ENCODE results near the gene SIM1.
A peak's percentile ranks its signal among the peaks of the same experiment; 100 is the strongest.

Gene SIM1

GRCh38 chr6:100347901-100348550, 116.7 kb downstream of the SIM1 start:
- H3K4me2 ChIP-seq (ENCODE audit: low read depth, low read length, poor library complexity, severe bottlenecking) = peak overlapping the region; percentile 59
- no peaks in the 10 kb centered on the region for H4K20me1 ChIP-seq (ENCODE audit: insufficient read depth, low read length, poor library complexity, severe bottlenecking)
- no peaks in the 10 kb centered on the region for H3K9me2 ChIP-seq (replicated peaks; ENCODE audit: low read depth, low read length)
- H3K27me3 ChIP-seq (ENCODE audit: insufficient read depth, low read length, poor library complexity, severe bottlenecking) = no peaks in the 10 kb centered on the region
- H3K36me3 ChIP-seq (ENCODE audit: insufficient read depth, low read length) = no peaks in the 10 kb centered on the region
- H3K4me3 ChIP-seq (ENCODE audit: low read length, poor library complexity, severe bottlenecking) = peak overlapping the region; percentile 66
- H3F3A ChIP-seq (ENCODE audit: low read depth) = peaks cover 10% of the 10 kb centered on the region
- H2AFZ ChIP-seq (ENCODE audit: low read length) = peak overlapping the region; percentile 22
- TF ChIP-seq, protein P1, sequence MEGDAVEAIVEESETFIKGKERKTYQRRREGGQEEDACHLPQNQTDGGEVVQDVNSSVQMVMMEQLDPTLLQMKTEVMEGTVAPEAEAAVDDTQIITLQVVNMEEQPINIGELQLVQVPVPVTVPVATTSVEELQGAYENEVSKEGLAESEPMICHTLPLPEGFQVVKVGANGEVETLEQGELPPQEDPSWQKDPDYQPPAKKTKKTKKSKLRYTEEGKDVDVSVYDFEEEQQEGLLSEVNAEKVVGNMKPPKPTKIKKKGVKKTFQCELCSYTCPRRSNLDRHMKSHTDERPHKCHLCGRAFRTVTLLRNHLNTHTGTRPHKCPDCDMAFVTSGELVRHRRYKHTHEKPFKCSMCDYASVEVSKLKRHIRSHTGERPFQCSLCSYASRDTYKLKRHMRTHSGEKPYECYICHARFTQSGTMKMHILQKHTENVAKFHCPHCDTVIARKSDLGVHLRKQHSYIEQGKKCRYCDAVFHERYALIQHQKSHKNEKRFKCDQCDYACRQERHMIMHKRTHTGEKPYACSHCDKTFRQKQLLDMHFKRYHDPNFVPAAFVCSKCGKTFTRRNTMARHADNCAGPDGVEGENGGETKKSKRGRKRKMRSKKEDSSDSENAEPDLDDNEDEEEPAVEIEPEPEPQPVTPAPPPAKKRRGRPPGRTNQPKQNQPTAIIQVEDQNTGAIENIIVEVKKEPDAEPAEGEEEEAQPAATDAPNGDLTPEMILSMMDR (conservative IDR thresholded peaks at IDR 0.05; ENCODE audit: low read length) = no peak
- no peak for TF ChIP-seq EZH2phosphoT487 (IDR thresholded peaks at IDR 0.05; ENCODE audit: borderline replicate concordance)
- H3K79me2 ChIP-seq (ENCODE audit: insufficient read depth, low read length) = no peaks in the 10 kb centered on the region
- H3K9me3 ChIP-seq (ENCODE audit: insufficient read depth, low read depth, low read length) = no peaks in the 10 kb centered on the region
- H3K4me1 ChIP-seq (ENCODE audit: insufficient read depth, low read length, poor library complexity, severe bottlenecking) = peaks cover 68% of the 10 kb centered on the region
- peak overlapping the region; percentile 80 for H3K9ac ChIP-seq (ENCODE audit: low read depth, low read length, poor library complexity, severe bottlenecking)

GRCh38 chr6:100346828-100347227, 117.9 kb downstream of the SIM1 start:
- no peaks in the 10 kb centered on the region for H3K36me3 ChIP-seq (ENCODE audit: insufficient read depth, low read length)
- H3K9ac ChIP-seq (ENCODE audit: low read depth, low read length, poor library complexity, severe bottlenecking) = peak overlapping the region; percentile 24
- H3K4me2 ChIP-seq (ENCODE audit: low read depth, low read length, poor library complexity, severe bottlenecking) = peak overlapping the region; percentile 40
- H3F3A ChIP-seq (ENCODE audit: low read depth) = peaks cover 10% of the 10 kb centered on the region
- no peaks in the 10 kb centered on the region for H3K27me3 ChIP-seq (ENCODE audit: insufficient read depth, low read length, poor library complexity, severe bottlenecking)
- peaks cover 79% of the 10 kb centered on the region for H3K4me1 ChIP-seq (ENCODE audit: insufficient read depth, low read length, poor library complexity, severe bottlenecking)
- no peaks in the 10 kb centered on the region for H3K79me2 ChIP-seq (ENCODE audit: insufficient read depth, low read length)
- H3K9me2 ChIP-seq (replicated peaks; ENCODE audit: low read depth, low read length) = no peaks in the 10 kb centered on the region
- H2AFZ ChIP-seq (ENCODE audit: low read length) = peak overlapping the region; percentile 72
- no peaks in the 10 kb centered on the region for H4K20me1 ChIP-seq (ENCODE audit: insufficient read depth, low read length, poor library complexity, severe bottlenecking)
- TF ChIP-seq EZH2phosphoT487 (IDR thresholded peaks at IDR 0.05; ENCODE audit: borderline replicate concordance) = no peak
- TF ChIP-seq, protein P1 (conservative IDR thresholded peaks at IDR 0.05; ENCODE audit: low read length) = no peak
- peak overlapping the region; percentile 4 for H3K4me3 ChIP-seq (ENCODE audit: low read length, poor library complexity, severe bottlenecking)
- no peaks in the 10 kb centered on the region for H3K9me3 ChIP-seq (ENCODE audit: insufficient read depth, low read depth, low read length)

GRCh38 chr6:100346203-100346602, 118.5 kb downstream of the SIM1 start:
- Histone ChIP-seq H3K36me3 (ENCODE audit: insufficient read depth, low read length) (no peaks in the 10 kb centered on the region), H3K4me1 (ENCODE audit: insufficient read depth, low read length, poor library complexity, severe bottlenecking) (peaks cover 83% of the 10 kb centered on the region), H3K9me3 (ENCODE audit: insufficient read depth, low read depth, low read length) (no peaks in the 10 kb centered on the region), H3K4me2 (ENCODE audit: low read depth, low read length, poor library complexity, severe bottlenecking) (peak overlapping the region; percentile 40), H4K20me1 (ENCODE audit: insufficient read depth, low read length, poor library complexity, severe bottlenecking) (no peaks in the 10 kb centered on the region), H3F3A (ENCODE audit: low read depth) (peaks cover 10% of the 10 kb centered on the region), H3K27me3 (ENCODE audit: insufficient read depth, low read length, poor library complexity, severe bottlenecking) (no peaks in the 10 kb centered on the region), H2AFZ (ENCODE audit: low read length) (peak overlapping the region; percentile 72), H3K4me3 (ENCODE audit: low read length, poor library complexity, severe bottlenecking) (peak overlapping the region; percentile 4), H3K79me2 (ENCODE audit: insufficient read depth, low read length) (no peaks in the 10 kb centered on the region), H3K9ac (ENCODE audit: low read depth, low read length, poor library complexity, severe bottlenecking) (peak overlapping the region; percentile 24), H3K9me2 (replicated peaks; ENCODE audit: low read depth, low read length) (no peaks in the 10 kb centered on the region)
- TF ChIP-seq, protein P1 (conservative IDR thresholded peaks at IDR 0.05; ENCODE audit: low read length) = no peak
- TF ChIP-seq EZH2phosphoT487 (IDR thresholded peaks at IDR 0.05; ENCODE audit: borderline replicate concordance) = no peak
